ENCODE data around the gene TRPT1. TPM values are rescaled to one million over a fixed set of nuclear protein-coding genes. Genes with fewer than 3 reads are reported as not detected.
A peak's percentile ranks its signal among the peaks of the same experiment; 100 is the strongest.
"Not testable (repeated sequence)": the region's sequence is repeated elsewhere in the genome, so short reads cannot be mapped to it uniquely, and the experiment has no call there.

The TRPT1 gene
- total RNA-seq, 1 donor from 2014 or later, result 13.7 TPM

DNA sequence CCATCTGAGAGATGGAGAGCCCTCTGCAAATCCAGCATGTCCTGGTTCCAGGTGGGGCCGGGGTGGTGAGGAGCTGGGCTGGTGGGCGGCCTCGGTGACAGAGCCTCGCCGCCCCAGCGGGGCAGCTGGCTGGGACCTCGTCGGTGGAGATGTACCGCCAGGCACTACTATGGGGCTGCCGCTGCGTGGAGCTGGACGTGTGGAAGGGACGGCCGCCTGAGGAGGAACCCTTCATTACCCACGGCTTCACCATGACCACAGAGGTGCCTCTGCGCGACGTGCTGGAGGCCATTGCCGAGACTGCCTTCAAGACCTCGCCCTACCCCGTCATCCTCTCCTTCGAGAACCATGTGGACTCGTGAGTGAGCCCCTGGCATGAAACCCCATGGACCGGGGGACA, 32.4 kb upstream of the TRPT1 start:
- no peak for DNase-seq

DNA sequence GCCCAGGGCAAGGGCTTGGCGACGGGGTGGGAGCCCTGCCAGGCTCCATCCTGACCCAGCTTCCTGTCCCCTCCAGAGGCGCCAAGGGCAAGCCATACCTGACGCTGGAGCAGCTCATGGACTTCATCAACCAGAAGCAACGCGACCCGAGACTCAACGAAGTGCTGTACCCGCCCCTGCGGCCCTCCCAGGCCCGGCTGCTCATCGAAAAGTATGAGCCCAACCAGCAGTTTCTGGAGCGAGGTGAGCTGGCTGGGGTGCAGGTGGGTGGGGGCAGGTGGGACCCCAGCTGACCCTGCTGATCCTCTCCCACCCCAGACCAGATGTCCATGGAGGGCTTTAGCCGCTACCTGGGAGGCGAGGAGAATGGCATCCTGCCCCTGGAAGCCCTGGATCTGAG, 30.3 kb upstream of the TRPT1 start:
- DNase-seq, result no peak

DNA sequence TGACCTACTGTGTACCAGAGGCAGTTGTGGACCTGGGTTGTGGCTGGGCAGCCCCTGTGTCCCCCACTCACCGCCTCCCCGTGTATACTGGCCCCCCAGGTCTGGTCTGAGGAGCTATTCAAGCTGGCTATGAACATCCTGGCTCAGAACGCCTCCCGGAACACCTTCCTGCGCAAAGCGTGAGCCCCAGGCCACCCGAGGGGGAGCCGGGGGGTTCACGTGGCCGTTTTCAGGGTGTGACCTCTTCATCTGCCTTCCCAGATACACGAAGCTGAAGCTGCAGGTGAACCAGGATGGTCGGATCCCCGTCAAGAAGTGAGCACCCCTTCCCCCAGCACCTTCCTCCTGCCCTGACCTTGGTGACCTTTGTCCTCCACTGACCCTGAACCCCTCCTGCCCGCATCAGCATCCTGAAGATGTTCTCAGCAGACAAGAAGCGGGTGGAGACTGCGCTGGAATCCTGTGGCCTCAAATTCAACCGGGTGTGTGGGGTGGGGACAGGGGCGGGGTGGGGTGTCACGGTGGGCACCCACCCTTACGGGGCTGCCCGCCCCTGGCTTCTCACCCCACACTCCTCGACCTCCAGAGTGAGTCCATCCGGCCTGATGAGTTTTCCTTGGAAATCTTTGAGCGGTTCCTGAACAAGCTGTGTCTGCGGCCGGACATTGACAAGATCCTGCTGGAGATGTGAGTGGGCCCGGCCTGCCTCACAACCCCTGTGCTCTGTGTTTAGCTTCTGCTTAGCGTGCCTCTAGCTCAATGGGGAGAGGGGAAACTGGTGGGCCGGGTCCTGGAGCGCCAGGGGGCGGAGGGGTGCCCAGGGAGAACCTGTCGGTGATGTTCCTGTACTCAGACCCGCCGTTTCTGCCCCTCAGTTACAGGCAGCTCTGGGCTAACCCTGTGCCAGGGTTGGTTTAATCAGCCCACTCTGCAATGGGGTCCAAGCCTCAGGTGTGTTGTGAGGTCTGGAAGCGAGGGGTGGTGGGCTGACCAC, 29.4 kb upstream of the TRPT1 start:
- DNase-seq, result no peak

DNA sequence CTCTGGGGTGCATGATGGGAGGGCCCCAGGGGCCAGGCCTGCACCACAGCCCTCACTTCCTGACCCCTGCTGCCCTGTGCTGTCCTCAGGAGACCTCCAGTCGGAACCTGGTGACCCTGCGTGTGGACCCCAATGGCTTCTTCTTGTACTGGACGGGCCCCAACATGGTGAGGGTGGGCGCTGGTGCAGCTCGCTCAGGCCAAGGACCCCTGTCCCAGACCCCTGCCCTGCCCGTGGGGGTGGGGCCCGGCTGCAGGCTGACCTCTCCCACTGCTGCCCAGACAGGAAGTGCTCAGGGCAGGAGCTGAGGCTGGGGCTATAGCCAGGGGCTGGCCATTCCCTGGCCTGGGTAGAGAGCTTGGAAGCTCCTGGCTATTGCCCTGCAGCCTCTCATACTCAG, 28.3 kb upstream of the TRPT1 start:
- no peak for DNase-seq

DNA sequence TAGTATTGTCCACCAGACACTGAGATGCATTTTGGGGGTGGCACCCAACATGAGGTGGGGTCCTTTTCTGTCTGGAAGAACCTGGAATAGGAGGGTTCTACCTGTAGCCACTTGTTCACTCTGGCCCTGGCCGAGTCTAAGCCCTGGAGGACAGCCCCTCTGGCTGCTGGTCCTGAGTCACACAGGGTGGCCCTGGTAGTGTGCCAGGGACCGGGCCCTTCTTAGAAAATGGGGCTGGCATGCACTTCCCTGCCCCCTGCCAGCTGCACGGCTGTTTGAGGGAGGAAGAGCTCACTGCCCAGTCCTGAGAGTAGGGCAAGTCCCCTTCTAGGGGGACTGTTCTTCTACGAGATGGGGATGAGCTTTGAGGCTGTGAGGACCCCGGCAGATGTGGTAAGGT, 27.5 kb upstream of the TRPT1 start:
- DNase-seq, result no peak

DNA sequence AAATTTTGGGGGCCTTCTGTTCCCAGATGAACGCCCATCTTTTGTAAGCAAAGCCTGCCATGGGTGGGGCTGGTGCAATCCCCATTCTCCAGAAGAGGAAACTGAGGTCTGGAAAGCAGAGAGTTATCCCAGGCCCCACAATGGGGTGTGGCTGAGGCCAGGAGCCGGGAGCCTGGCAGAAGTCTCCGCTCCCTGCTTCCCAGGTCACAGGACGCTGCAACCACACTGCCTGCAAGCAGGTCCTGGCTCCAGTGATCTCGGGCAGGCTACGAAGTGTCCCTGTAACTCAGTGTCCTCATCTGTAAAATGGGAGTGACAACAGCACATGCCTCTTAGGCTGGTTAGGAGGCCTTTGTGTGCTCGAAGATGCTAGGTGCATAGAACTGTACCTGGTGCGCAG, 27.1 kb upstream of the TRPT1 start:
- DNase-seq, result no peak

DNA sequence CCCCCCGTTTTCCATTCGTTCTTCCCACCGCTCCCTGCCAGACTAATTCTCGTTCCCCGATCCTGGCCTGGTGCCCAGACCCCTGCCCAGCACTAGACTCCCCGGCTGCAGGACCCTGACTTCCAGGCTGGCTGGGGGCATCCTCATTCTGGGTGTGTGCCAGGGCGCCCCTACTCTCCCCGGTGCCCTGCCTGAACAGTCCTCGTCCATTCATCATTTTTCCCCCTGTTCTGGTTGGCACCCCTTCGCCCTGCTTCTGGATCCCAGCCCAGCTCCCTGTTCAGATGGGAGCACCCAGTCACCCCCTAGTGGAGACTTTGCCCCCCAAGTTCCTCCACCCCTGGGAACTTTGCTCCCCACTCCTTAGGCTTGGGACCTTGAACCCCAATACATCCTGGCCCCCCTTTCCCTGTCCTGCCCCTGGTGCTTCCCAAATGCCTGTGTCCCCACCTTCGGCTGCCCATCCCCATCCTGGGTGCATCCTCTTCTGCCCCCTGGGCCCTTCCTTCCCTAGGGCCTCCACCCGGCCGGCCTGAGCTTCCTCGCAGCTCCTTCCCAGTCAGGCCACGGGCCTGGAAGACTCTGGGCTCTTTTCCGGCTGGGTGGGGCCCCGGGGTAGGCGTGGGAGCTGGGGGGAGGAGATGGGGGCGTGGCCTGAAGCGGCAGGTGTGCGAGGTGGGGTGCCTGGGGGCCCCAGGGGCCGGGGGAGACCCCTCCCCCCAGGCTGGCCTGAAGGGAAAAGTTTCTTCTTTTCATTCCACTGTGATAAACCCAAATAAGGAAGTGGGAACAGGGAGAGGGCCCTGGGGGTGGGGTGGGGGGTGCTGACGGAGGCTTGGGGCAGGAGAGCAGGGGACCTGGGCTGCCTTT, 26.3 kb upstream of the TRPT1 start:
- no peak for DNase-seq

DNA sequence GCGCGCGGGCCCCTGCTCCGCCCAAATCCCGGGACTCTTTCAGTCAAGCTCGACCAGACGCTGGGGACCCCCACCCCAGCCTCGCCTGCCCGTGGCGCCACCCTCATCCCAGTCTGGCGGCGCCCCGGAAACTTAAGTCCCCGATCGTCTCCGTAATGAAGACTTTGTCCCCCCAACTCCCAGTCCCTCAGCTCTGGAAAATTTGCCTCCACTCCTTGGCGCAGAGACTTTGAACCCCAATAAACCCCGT, 25.7 kb upstream of the TRPT1 start:
- DNase-seq, result no peak

DNA sequence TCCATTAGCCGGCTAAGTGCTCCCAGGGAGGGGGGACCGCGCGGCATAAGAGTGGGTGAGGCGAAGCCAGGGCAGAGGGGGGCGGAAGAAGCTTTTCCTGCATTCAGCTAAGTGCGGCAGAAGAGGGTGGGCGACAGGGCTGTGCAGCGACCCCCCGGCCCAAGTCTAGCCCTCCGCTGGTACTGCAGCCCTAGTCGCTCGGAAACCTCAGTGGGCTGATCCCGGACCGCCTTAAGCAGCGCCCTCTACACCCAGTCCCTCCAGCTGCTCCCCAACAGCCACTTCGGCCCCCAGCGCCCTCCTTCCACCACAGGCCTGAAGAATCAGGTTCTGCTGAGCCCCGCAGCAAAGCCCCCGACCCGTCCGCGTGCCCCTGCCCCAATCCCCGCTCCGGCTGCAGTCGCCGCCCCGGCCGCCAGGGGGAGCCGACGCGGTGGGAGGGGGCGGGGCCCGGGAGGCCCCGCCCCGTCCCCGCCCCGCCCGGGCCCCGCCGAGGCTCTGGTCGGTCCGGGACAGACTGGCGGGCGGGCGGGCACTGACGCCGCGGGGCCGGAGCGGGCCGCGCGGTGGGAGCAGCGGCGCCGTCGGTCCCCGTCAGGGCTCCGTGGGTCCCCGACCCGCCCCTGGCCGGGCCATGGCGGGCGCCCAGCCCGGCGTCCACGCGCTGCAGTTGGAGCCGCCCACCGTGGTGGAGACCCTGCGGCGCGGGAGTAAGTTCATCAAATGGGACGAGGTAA, 25.2 kb upstream of the TRPT1 start, which contains the start of gene PLCB3:
PLCB3 (plus strand) TSS at position 515 of the 737 bp plus-strand sequence; CDS start at position 635, 120 bp downstream.
- no peak for DNase-seq

DNA sequence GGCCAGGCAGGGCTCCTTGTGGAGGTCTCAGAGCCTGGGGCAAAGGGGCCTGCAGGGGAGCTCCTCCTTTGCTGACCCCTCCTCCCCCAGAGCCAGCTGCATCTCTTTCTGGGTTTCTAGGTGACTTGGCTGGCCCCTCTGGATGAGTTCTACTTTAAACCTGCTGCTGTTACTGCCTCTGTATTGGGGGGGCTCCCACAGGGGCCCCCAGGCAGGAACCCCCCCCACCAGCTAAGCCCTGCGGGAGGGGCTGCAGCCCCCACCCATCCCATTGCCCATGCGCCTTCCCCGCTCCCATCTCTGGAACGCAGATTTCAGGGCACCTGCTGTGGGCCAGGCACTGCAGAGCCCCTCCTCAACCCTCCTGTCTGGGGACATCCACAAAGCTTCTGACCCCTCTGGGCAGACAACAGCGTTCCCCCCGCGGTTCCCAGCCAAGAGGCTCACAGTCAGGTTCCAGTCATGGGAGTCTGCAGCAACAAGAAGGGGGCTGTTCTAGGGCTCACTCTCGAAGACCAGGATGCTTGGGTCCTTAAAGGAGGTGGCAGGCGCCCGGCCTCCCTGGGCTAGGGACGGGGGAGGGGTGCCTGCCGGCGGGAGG, 24.5 kb upstream of the TRPT1 start:
- DNase-seq, result no peak

DNA sequence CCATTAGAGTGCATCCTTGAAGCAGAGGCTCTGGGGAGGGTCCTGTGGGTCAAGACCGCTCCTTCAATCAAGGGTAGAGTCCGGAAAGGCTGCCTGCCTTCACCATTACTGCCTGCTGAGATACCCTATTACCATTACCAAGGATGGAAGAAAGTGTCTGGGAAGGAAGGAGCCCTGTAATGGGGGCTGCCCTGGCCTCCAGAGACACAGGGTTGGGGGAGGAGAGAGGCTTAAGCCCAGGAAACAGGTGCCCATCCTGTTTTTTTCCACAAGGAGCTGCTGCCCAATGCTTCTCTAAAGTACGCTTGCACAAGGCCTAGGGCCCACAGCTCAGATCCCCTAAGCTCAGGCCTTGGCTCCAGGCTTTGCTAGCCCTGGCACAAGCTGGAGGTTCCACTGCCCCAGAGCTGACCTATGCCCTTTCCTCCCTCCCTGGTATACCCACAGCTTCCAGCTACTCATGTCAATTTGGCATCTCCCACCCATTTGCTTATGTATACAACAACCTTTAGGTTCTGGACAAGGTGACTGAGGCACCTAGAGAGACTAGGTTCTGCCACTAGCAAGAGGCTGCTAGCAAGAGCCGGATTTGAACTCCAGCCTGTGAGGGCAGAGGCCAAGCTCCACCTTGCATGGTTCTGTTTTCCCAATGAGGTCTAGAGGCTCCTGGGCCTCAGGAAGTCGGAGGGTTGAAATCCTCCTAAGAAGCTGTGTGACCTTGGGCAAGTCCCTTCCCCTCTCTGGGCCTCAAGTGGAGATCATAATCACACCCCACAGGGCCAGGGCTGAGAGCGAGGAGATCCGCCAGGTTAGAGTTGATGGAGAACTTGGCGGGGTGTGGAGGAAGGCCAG, 23.8 kb upstream of the TRPT1 start:
- no peak for DNase-seq

DNA sequence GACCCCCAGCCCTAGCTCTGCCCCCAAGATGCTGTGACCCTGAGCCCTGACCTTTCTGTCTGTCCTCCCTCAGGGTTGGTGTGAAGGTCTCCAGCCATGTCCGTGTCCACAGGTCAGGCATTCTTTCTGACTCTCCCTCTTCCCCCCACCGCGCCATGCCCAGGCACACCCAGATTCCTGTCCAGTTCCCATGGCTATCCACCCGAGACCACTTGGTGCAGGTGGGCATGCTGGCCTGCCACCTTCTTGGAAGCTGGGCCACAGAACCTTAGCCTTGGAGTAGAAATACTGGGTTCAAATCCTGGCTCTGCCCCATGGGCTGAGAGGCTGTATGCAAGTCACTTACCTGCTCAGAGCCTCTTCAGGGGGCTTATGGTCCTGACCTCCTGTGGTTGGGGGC, 23.1 kb upstream of the TRPT1 start:
- no peak for DNase-seq

DNA sequence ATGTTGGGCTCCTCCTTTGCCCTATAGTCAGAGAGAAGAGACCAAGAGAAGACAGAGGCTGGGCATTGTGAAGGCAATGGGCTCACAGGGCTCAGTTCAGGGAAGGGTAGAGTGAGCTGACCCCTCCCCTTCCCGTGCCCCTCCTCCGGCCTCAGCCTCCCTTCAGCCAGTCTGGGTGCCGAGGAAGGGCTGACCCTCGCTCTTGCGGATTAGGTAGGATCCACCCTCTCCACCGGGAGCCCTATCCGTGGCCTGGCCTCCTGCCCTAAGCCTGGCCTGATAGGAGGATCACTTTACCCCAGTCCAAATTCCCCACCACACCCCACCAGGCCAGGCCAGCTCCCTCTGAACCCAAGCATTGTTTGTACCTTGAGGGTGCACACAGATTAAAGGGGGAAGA, 22.6 kb upstream of the TRPT1 start:
- DNase-seq, result no peak

DNA sequence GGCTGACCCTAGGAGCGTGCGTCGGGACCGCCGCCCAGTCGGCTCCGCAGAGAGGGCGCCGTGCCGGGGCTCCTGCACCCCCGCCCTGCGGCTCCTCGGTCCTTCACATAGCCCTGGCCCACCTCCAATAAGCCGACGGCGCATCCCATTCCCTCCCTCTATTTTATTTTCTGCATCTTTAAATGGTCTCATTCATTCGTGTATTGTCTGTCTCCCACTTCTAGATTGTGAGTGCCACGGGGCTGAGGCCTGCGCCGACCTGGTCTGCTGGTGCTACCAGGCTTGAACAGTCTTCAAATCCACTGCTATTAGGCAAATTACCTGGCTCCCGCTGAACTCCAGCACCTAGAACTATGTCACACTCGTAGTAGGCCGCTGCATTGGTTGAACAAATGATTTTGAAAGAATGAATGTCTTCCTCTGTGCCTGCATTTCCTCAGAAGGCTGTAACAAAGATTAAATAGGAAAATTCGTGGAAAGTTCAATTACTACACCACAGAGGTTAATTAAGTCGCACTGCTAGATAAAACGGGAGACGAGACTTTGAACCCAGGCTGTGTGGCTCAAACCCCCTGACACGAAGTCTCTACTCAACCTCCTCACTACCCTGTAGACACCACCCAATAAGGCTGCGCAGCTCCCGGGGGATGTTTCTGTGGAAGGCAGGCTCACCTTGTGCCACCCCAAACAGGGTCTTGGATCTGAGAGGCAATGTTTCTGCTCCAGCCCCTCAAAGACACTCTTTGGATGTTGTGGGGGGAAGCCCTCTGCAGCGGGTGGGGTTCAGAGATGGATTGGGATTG, 21.9 kb upstream of the TRPT1 start:
- no peak for DNase-seq

DNA sequence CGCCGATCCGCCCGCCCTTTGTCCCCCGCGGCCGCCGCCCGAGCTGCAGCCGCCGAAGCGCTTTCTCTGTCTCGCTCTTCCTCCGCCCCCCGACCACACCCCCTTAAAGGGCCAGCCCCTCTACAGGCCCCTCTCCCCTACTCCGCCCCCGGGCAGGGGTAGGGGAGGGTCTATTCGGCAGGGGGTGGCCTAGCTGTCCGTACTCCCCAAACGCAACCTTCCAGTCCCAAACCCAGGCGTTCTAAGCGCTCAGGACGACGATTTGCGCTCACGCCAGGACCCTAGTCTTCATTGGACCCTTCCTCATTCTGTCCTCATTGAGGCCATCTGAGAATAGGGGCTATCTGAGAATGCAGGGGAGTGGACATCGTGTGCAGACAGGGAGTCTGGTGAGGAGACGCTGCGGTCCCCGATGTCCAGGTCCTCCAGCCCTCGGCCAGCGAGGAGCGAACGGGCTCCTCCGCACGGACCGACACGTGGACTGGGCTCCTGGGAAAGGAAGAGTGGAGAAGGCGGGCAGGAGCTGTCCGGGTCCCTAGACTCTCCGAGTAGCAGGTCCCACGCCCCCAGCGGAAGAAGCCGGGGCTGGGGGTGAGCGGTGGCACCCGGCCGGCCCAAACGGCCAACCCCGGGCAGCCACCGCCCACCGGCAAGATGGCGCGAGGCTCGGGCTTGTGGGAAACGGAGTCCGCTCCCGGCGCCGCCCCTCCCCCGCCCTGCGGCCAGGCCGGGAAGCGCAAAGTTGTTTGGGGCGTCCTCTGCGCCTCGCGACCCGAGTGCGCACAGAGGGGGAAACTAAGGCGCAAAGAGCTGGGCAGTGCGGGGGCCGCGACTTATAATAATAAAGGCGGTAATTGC, 21.1 kb upstream of the TRPT1 start, which contains the start of gene PPP1R14B:
PPP1R14B (minus strand) TSS at position 73 of the 858 bp plus-strand sequence. CDS start 270 bp downstream, outside the sequence.
- peak; percentile 71 for DNase-seq

DNA sequence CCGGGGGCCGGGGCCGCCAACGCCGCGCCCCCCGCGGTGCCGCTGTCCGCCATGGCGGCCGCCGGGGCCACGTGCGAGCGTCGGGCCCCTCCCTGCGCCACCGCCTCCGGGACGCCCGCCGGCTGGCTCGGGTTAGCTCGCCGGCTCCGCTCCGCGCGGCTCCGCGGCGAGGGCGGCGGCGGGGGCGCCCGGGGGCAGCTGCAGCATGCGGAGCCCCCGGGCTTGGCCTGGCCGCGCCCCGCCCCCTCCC, 20.6 kb upstream of the TRPT1 start:
- not testable (repeated sequence) for DNase-seq

DNA sequence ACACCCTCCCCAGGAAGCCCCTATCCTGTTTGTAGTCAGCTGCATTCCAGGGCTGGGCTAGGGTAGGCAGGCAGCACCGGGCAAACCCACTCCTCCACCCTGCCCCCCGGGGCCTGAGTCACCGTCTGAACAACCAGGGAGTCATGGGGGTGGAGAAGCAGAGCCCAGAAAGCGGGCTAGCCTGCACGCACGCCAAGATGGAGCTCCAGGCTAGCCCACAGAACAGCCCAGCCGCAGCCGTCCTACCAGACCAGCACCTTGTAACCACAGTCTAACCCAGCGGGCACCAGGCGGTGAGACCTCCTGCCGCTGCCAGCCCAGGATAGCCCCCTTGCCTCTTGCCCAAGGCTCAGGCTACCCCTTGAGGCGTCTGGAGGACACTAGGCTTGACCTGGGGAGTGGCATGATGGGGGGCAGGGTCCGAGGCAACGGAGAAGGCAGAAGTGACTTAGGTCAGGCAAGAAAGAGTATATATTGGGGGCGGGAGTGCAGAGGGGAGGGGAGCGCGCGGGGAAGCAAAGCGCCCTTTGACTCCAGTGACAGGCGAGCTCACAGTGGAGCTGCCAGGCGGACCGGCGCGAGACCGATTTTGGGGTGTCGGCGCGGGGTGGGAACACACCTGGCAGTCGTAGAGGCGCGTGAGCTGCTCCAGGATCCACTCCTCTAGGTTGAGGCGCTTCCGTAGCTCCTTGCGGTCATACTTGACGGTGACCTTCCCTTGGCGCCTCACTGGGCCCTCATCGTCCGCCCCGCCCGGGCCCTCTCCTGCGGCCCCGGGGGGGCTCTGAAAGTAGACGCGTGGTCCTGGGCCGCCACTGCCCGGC, 20.0 kb upstream of the TRPT1 start:
- no peak for DNase-seq

DNA sequence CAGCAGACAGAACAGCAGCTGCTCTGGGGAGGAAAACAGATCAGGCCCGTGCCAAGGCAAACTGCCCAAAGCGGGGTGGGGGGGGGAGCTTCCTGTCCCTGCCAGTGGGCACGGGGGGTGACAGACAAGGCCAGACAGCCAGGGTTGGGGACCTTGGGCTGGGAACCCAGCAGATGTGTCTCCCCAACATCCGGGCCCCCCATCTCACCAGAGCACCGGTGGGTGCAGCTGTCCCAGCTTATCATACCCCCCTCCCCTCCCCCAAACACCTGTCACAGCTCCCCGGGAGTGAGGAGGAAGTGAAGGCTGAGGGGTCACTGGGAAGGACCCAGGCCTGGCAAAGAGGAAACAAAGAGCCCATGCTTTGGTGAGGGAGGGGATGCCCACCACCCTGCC, 19.4 kb upstream of the TRPT1 start:
- DNase-seq, result peak; percentile 36

DNA sequence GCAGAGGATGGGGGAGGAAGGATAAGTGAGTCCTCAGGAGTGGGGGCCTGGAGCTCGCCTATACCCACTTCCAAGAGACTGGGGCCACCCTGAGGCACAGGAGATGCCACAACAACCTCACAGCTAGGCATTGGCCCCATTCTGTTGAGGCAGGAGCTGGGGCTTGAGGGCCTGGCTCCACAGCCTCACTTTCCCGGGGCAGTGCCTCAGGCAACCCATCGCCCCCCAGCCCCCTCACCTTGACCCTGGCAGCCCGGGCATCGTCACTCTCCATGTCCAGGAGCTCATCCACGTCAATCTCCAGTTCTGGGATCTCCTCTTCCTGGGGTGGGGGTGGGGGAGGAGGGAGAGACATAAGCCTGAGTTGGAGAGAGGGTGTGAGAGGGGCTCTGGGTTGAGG, 19.0 kb upstream of the TRPT1 start:
- no peak for DNase-seq

Measured in skin of body (tissue), 2 donors.